ENCODE data around the gene SQSTM1. TPM values are rescaled to one million over a fixed set of nuclear protein-coding genes. Genes with fewer than 3 reads are reported as not detected.

SQSTM1 gene
- total RNA-seq, 2 experiments from 2014 or later = 58.5 to 81.1 TPM

DNA sequence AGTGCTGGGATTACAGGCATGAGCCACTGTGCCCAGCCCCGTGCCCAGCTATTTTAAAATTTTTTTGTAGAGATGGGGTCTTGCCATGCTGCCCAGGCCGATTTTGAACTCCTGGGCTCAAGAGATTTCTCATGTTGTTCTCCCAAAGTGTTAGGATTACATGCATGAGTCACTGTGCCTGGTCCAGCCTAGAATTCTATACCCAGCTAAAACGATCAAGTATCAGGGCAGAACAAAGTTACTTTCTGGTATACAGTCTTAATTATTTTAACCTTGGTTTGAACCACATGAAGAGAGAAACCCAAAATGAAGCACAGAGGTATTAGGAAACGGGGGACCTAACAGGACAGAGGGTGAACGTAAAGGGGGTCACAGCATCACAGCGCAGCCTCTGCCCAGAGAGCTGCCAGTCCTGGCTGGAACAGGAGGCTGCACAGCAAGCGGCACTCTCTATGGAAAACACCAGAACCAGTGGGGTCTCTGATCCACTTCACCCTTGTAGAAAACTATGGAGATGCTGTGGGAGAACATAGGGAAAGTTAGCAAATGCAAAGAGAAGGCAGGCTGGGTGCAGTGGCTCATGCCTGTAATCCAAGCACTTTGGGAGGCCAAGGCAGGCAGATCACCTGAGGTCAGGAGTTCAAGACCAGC, 10.2 kb downstream of the SQSTM1 start:
- CTCF ChIA-PET (ENCODE audit: unreplicated experiment) = no interaction called here
- no peak overlapping the region for H2AFZ ChIP-seq (ENCODE audit: low read length)
- BruUV-seq (replicated peaks) = no TSS peak
- no peak overlapping the region for H3K4me3 ChIP-seq (ENCODE audit: low read depth, low read length, poor library complexity, severe bottlenecking)
- TF ChIP-seq, protein P1, sequence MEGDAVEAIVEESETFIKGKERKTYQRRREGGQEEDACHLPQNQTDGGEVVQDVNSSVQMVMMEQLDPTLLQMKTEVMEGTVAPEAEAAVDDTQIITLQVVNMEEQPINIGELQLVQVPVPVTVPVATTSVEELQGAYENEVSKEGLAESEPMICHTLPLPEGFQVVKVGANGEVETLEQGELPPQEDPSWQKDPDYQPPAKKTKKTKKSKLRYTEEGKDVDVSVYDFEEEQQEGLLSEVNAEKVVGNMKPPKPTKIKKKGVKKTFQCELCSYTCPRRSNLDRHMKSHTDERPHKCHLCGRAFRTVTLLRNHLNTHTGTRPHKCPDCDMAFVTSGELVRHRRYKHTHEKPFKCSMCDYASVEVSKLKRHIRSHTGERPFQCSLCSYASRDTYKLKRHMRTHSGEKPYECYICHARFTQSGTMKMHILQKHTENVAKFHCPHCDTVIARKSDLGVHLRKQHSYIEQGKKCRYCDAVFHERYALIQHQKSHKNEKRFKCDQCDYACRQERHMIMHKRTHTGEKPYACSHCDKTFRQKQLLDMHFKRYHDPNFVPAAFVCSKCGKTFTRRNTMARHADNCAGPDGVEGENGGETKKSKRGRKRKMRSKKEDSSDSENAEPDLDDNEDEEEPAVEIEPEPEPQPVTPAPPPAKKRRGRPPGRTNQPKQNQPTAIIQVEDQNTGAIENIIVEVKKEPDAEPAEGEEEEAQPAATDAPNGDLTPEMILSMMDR (conservative IDR thresholded peaks at IDR 0.05; ENCODE audit: low read length) = no peak
- TF ChIP-seq EZH2phosphoT487 (IDR thresholded peaks at IDR 0.05; ENCODE audit: borderline replicate concordance, low read depth, low read length) = no peak
- intact Hi-C loops (cut with micrococcal nuclease; ENCODE audit: unreplicated experiment) = no loop called here
- POLR2A ChIA-PET = no interaction called here
- H3K4me2 ChIP-seq (ENCODE audit: low read length) = no peak overlapping the region
- H3K79me2 ChIP-seq (ENCODE audit: insufficient read depth, low read depth, low read length) = no peaks in the 10 kb centered on the region
- no peak overlapping the region for H3K27ac ChIP-seq (ENCODE audit: low read depth, low read length, poor library complexity, severe bottlenecking)
- DNase-seq (ENCODE audit: low spot score) = no peak
- H3K9me3 ChIP-seq (ENCODE audit: low read length) = no peaks in the 10 kb centered on the region
- peaks cover 84% of the 10 kb centered on the region for H3K36me3 ChIP-seq (ENCODE audit: insufficient read depth, low read length)
- no peaks in the 10 kb centered on the region for H3K4me1 ChIP-seq (ENCODE audit: insufficient read depth, low read length, poor library complexity, severe bottlenecking)
- no peaks in the 10 kb centered on the region for H4K20me1 ChIP-seq (ENCODE audit: insufficient read depth, low read length)
- H3K9me2 ChIP-seq (ENCODE audit: insufficient read depth, low read length) = no peaks in the 10 kb centered on the region

DNA sequence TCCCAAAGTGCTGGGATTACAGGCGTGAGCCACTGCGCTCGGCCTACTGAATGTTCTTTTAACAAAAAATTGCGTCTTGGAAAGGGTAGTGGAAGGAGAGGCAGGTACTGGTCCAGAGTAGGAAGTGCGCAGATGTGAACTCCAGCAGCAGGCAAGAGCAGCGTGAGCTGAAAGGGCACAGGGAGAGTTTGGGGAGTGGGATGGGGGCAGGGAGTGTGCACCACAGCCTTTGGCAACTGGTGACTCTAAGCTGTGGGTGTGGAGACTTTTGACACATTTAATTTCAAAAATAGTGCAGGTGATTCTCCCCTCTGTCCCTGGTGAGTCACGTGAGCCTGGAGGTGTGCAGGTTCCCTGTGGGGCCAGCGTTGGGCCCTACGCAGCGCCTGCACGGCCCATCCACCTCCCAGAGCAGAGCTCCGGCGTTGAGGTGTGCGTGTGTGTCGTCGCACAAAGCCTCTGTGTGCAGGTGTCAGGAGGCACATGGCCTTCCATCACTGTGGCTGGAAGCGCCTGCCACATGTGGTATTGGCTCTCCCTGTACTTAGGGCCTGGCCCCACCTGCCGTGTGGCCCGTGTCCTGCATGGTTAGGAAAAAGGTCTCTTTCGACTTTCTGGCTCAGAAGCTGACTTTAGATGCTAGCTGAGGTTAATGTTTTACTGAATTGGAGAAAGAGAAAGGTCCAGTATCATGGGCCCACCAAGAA, 11.5 kb downstream of the SQSTM1 start:
- CTCF ChIA-PET (ENCODE audit: unreplicated experiment) = no interaction called here
- H3K4me1 ChIP-seq (ENCODE audit: insufficient read depth, low read length, poor library complexity, severe bottlenecking) = no peaks in the 10 kb centered on the region
- no peak overlapping the region for H3K27ac ChIP-seq (ENCODE audit: low read depth, low read length, poor library complexity, severe bottlenecking)
- no TSS peak for BruUV-seq (replicated peaks)
- no peak overlapping the region for H3K4me2 ChIP-seq (ENCODE audit: low read length)
- no peak for DNase-seq (ENCODE audit: low spot score)
- H4K20me1 ChIP-seq (ENCODE audit: insufficient read depth, low read length) = no peaks in the 10 kb centered on the region
- no peaks in the 10 kb centered on the region for H3K79me2 ChIP-seq (ENCODE audit: insufficient read depth, low read depth, low read length)
- peaks cover 85% of the 10 kb centered on the region for H3K36me3 ChIP-seq (ENCODE audit: insufficient read depth, low read length)
- TF ChIP-seq, protein P1 (conservative IDR thresholded peaks at IDR 0.05; ENCODE audit: low read length) = no peak
- TF ChIP-seq EZH2phosphoT487 (IDR thresholded peaks at IDR 0.05; ENCODE audit: borderline replicate concordance, low read depth, low read length) = no peak
- POLR2A ChIA-PET = no interaction called here
- H3K9me2 ChIP-seq (ENCODE audit: insufficient read depth, low read length) = no peaks in the 10 kb centered on the region
- H3K4me3 ChIP-seq (ENCODE audit: low read depth, low read length, poor library complexity, severe bottlenecking) = no peak overlapping the region
- no peak overlapping the region for H2AFZ ChIP-seq (ENCODE audit: low read length)
- H3K9me3 ChIP-seq (ENCODE audit: low read length) = no peaks in the 10 kb centered on the region
- intact Hi-C loops (cut with micrococcal nuclease; ENCODE audit: unreplicated experiment) = no loop called here

All from OCI-LY7 (cell line).